ENCODE measurements around the gene ABR.
"Not testable (repeated sequence)": the region's sequence is repeated elsewhere in the genome, so short reads cannot be mapped to it uniquely, and the experiment has no call there.

The ABR gene

GRCh38 chr17:1003972-1004768, 175.6 kb downstream of the ABR start:
- DNase-seq, result no peak

GRCh38 chr17:1003633-1003971, 176.2 kb downstream of the ABR start:
- no peak for DNase-seq

- DNase-seq, result no peak
Observed at GRCh38 chr17:1002771-1003555, 176.8 kb downstream of the ABR start.

GRCh38 chr17:1002412-1002753, 177.4 kb downstream of the ABR start:
- no peak for DNase-seq

- DNase-seq, result no peak
Observed at GRCh38 chr17:1001640-1002411, 178.0 kb downstream of the ABR start.

GRCh38 chr17:1000597-1001461, 179.0 kb downstream of the ABR start:
- no peak for DNase-seq

GRCh38 chr17:998111-998510, 181.7 kb downstream of the ABR start:
- no peak for DNase-seq

- DNase-seq, result peak; percentile 99
Observed at GRCh38 chr17:996554-997344, 183.0 kb downstream of the ABR start, which contains the start of gene TIMM22. Gene TIMM22 (plus strand): TSS chr17:997129. CDS start chr17:997143, 14 bp downstream.

GRCh38 chr17:995324-995723, 184.5 kb downstream of the ABR start:
- not testable (repeated sequence) for DNase-seq

- no peak for DNase-seq
Observed at GRCh38 chr17:992933-993332, 186.8 kb downstream of the ABR start.

- no peak for DNase-seq
Observed at GRCh38 chr17:988561-988960, 191.2 kb downstream of the ABR start.

GRCh38 chr17:987931-988330, 191.8 kb downstream of the ABR start:
- no peak for DNase-seq

GRCh38 chr17:986322-986929, 193.4 kb downstream of the ABR start:
- no peak for DNase-seq

- no peak for DNase-seq
Observed at GRCh38 chr17:983921-984320, 195.9 kb downstream of the ABR start.

- no peak for DNase-seq
Observed at GRCh38 chr17:981292-981658, 198.5 kb downstream of the ABR start.

GRCh38 chr17:980406-981291, 199.1 kb downstream of the ABR start:
- peak; percentile 84 for DNase-seq

- DNase-seq, result peak; percentile 39
Observed at GRCh38 chr17:979539-980405, 200.0 kb downstream of the ABR start, which contains the start of gene NXN. Gene NXN (minus strand): TSS chr17:979776.

- no peak for DNase-seq
Observed at GRCh38 chr17:979212-979538, 200.6 kb downstream of the ABR start.
